HCT116 (cell line): Measurements from ENCODE around the gene CAPN1. TPM values are rescaled to one million over a fixed set of nuclear protein-coding genes. Genes with fewer than 3 reads are reported as not detected.

Experiments
- ATAC-seq: fragments of 200-7000 bp; cut with Tn5 transposase; 2 replicates; pipeline ENCODE4 v1.9.1; 2020; ENCODE audit warnings: mild to moderate bottlenecking, moderate library complexity
- BruUV-seq: library from RNA; stranded (reverse); fragments of 400-500 nt; replicated peaks from 2 replicates; lab custom pipeline; 2021; lab: Mats Ljungman, UMichigan
- CTCF ChIA-PET: fragments of 300-600 bp; sonication (Branson Sonifier 250); formaldehyde crosslinking; loops from one replicate; lab custom pipeline; 2021; ENCODE audit warnings: antibody characterized with exemption; lab: Charles Lee
- POLR2A ChIA-PET: fragments of 300-600, 350-600 bp; sonication (Branson Sonifier 250); formaldehyde crosslinking; loops from one replicate; lab custom pipeline; 2021; ENCODE audit warnings: antibody characterized with exemption; lab: Charles Lee
- RAD21 ChIA-PET, 2 experiments: fragments of 300-600 bp; sonication (Branson Sonifier 250); formaldehyde crosslinking; loops; one replicate each; lab custom pipeline; 2023; ENCODE audit warnings: low total read pairs in 2 of 2; ENCODE audit not compliant: uncharacterized antibody in 2 of 2, unreplicated experiment in 2 of 2, low non-redundant PET in 1 of 2; lab: Charles Lee
- DNase-seq: peaks from one replicate; pipeline ENCODE4 v3.0.0-alpha.2; 2010; ENCODE audit warnings: low read depth, low spot score
- H2AFZ ChIP-seq: fragments of 200-600 bp; shearing (Covaris generic), sonication (generic); 2 replicates; pipeline ENCODE4 v1.6.1; 2017; ENCODE audit warnings: low read depth, mixed run types, mixed read lengths, antibody characterized with exemption, low read length; ENCODE audit not compliant: poor library complexity, severe bottlenecking
- H3K27ac ChIP-seq: 2 replicates; pipeline ENCODE4 v1.5.1; 2012; ENCODE audit warnings: low read depth, low read length
- H3K27me3 ChIP-seq: fragments of 200-600 bp; sonication (generic); 2 replicates; pipeline ENCODE4 v1.6.1; 2016; ENCODE audit warnings: mixed run types, low read length, mixed read lengths; ENCODE audit not compliant: insufficient read depth
- H3K36me3 ChIP-seq, 2 experiments: fragments of 200-500 bp in 1 of 2; fragments of 200-600 bp in 1 of 2; sonication (Bioruptor generic) in 1 of 2; sonication (generic) in 1 of 2; 2 replicates each; pipeline versions ENCODE4 v1.5.1 to v1.6.1; 2014 to 2016; ENCODE audit warnings: low read length in 2 of 2, inconsistent platforms in 1 of 2, mixed read lengths in 1 of 2, mixed run types in 1 of 2; ENCODE audit not compliant: insufficient read depth in 2 of 2, control insufficient read depth in 1 of 2
- H3K4me1 ChIP-seq, 2 experiments: fragments of 200-600 bp in 1 of 2; sonication (generic) in 1 of 2; 2 replicates each; pipeline versions ENCODE4 v1.5.1 to v1.6.1; 2012 to 2017; ENCODE audit warnings: low read length in 2 of 2, inconsistent platforms in 1 of 2, mild to moderate bottlenecking in 1 of 2, mixed read lengths in 1 of 2, mixed run types in 1 of 2, moderate library complexity in 1 of 2; ENCODE audit not compliant: insufficient read depth in 2 of 2, control insufficient read depth in 1 of 2
- H3K4me2 ChIP-seq: fragments of 200-600 bp; sonication (generic); 2 replicates; pipeline ENCODE4 v1.6.1; 2017; ENCODE audit warnings: mixed run types, low read length, mixed read lengths
- H3K4me3 ChIP-seq, 2 experiments: fragments of 200-600 bp in 1 of 2; sonication (generic) in 1 of 2; replicated peaks in 1 of 2; 2 replicates each; pipeline ENCODE4 v1.5.1; 2011 to 2016; ENCODE audit warnings: low read length in 2 of 2, control low read depth in 1 of 2, low read depth in 1 of 2, mild to moderate bottlenecking in 1 of 2, mixed read lengths in 1 of 2, mixed run types in 1 of 2
- H3K79me2 ChIP-seq: fragments of 200-600 bp; sonication (generic); 2 replicates; pipeline ENCODE4 v1.6.1; 2017; ENCODE audit warnings: mild to moderate bottlenecking, mixed run types, low read length, moderate library complexity, mixed read lengths; ENCODE audit not compliant: insufficient read depth
- H3K9ac ChIP-seq: fragments of 200-600 bp; sonication (generic); 2 replicates; pipeline ENCODE4 v1.6.1; 2016; ENCODE audit warnings: low read length, mixed read lengths
- H3K9me2 ChIP-seq: fragments of 200-600 bp; sonication (generic), shearing (Covaris generic); 2 replicates; pipeline ENCODE4 v1.6.1; 2017; ENCODE audit warnings: mixed run types, mild to moderate bottlenecking, moderate library complexity; ENCODE audit not compliant: insufficient read depth
- H3K9me3 ChIP-seq, 2 experiments: fragments of 200-500 bp in 1 of 2; fragments of 200-600 bp in 1 of 2; sonication (Bioruptor generic) in 1 of 2; sonication (generic) in 1 of 2; 2 replicates each; pipeline ENCODE4 v1.6.1; 2014 to 2017; ENCODE audit warnings: low read length in 2 of 2, mixed read lengths in 2 of 2, inconsistent platforms in 1 of 2, low read depth in 1 of 2, mild to moderate bottlenecking in 1 of 2, mixed run types in 1 of 2, moderate library complexity in 1 of 2; ENCODE audit not compliant: control insufficient read depth in 1 of 2, insufficient read depth in 1 of 2
- H4K20me1 ChIP-seq: fragments of 200-600 bp; sonication (generic), shearing (Covaris generic); 2 replicates; pipeline ENCODE4 v1.6.1; 2017; ENCODE audit warnings: mixed run types, mild to moderate bottlenecking, moderate library complexity; ENCODE audit not compliant: insufficient read depth
- CEBPB ChIP-seq: IDR thresholded peaks from 2 replicates; pipeline ENCODE4 v1.6.1; 2012; ENCODE audit warnings: low read depth
- EGR1 ChIP-seq: IDR thresholded peaks from 2 replicates; pipeline ENCODE4 v1.6.1; 2012; ENCODE audit warnings: low read depth
- ELF1 ChIP-seq: IDR thresholded peaks from 2 replicates; pipeline ENCODE4 v1.6.1; 2012; ENCODE audit warnings: low read depth, borderline replicate concordance
- EZH2 ChIP-seq: fragments of 200-600 bp; sonication (generic); IDR thresholded peaks from 2 replicates; pipeline ENCODE4 v1.6.1; 2017; ENCODE audit warnings: antibody characterized with exemption, mixed run types
- FOSL1 ChIP-seq: IDR thresholded peaks from 2 replicates; pipeline ENCODE4 v1.6.1; 2012; ENCODE audit warnings: low read depth
- POLR2A ChIP-seq: IDR thresholded peaks from 2 replicates; pipeline ENCODE4 v1.7.0; 2011; ENCODE audit warnings: borderline replicate concordance; ENCODE audit not compliant: insufficient read depth, insufficient read length; ENCODE audit errors: extremely low read depth
- POLR2AphosphoS5 ChIP-seq: IDR thresholded peaks from 2 replicates; pipeline ENCODE4 v1.6.1; 2011; ENCODE audit warnings: mild to moderate bottlenecking, low read depth, low read length, moderate library complexity
- RAD21 ChIP-seq: IDR thresholded peaks from 2 replicates; pipeline ENCODE4 v1.6.1; 2012; ENCODE audit warnings: low read depth, mild to moderate bottlenecking
- SIN3A ChIP-seq: IDR thresholded peaks from 2 replicates; pipeline ENCODE4 v1.6.1; 2012; ENCODE audit warnings: low read depth
- SRF ChIP-seq: IDR thresholded peaks from 2 replicates; pipeline ENCODE4 v1.6.1; 2012; ENCODE audit warnings: low read depth
- TCF7L2 ChIP-seq: IDR thresholded peaks from 2 replicates; pipeline ENCODE4 v1.7.0; 2011; ENCODE audit warnings: borderline replicate concordance, inconsistent platforms; ENCODE audit not compliant: insufficient read depth, insufficient read length; ENCODE audit errors: extremely low read depth
- ZFX ChIP-seq: fragments of 450-650 bp; IDR thresholded peaks from 2 replicates; pipeline ENCODE4 v1.6.1; 2017
- intact Hi-C: fragments of 100-400 bp; cut with micrococcal nuclease; formaldehyde crosslinking; loops from 2 replicates; pipeline ENCODE4 v1.10.0; 2022
- total RNA-seq: library from RNA; stranded (reverse); gene quantifications from one replicate; pipeline ENCODE4 v1.2.1, GENCODE V29; 2021; ENCODE audit not compliant: unreplicated experiment
- TF ChIP-seq, protein P1 (sequence below): IDR thresholded peaks from 2 replicates; pipeline ENCODE4 v1.6.1; 2012; ENCODE audit warnings: low read depth
- TF ChIP-seq, protein P2 (sequence below): IDR thresholded peaks from 2 replicates; pipeline ENCODE4 v1.6.1; 2012
- TF ChIP-seq, protein P3 (sequence below): IDR thresholded peaks from 2 replicates; pipeline ENCODE4 v1.6.1; 2011; ENCODE audit warnings: mild to moderate bottlenecking, low read length, moderate library complexity; ENCODE audit not compliant: insufficient replicate concordance; ENCODE audit errors: extremely low read depth

Gene CAPN1
- total RNA-seq, 1 experiment from 2014 or later: 279 TPM

DNA sequence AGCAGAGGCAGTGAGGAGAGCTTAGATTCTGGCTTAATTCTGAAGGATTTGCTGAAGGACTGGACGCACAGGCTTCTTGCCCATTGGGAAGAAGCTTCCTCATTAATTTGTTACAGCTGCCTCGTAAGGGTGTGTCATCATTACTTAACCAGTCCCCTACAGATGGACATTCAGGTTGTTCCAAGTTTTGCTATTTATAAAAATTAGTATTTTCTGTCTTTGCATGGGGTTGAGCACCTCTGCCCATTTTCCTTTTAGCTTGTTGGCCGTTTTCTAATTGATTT is 38.1 kb downstream of the CAPN1 start:
- DNase-seq: no peak

More for the DNA sequence above, 38.1 kb downstream of the CAPN1 start:
- H3K4me2 ChIP-seq: no peak overlapping the region
- TF ChIP-seq EGR1 (no peak), ZFX (no peak), EZH2 (no peak), FOSL1 (no peak), ELF1 (no peak), TCF7L2 (no peak), SIN3A (no peak), SRF (no peak), POLR2AphosphoS5 (no peak), CEBPB (no peak), POLR2A (no peak), RAD21 (no peak)
- TF ChIP-seq, protein P1, sequence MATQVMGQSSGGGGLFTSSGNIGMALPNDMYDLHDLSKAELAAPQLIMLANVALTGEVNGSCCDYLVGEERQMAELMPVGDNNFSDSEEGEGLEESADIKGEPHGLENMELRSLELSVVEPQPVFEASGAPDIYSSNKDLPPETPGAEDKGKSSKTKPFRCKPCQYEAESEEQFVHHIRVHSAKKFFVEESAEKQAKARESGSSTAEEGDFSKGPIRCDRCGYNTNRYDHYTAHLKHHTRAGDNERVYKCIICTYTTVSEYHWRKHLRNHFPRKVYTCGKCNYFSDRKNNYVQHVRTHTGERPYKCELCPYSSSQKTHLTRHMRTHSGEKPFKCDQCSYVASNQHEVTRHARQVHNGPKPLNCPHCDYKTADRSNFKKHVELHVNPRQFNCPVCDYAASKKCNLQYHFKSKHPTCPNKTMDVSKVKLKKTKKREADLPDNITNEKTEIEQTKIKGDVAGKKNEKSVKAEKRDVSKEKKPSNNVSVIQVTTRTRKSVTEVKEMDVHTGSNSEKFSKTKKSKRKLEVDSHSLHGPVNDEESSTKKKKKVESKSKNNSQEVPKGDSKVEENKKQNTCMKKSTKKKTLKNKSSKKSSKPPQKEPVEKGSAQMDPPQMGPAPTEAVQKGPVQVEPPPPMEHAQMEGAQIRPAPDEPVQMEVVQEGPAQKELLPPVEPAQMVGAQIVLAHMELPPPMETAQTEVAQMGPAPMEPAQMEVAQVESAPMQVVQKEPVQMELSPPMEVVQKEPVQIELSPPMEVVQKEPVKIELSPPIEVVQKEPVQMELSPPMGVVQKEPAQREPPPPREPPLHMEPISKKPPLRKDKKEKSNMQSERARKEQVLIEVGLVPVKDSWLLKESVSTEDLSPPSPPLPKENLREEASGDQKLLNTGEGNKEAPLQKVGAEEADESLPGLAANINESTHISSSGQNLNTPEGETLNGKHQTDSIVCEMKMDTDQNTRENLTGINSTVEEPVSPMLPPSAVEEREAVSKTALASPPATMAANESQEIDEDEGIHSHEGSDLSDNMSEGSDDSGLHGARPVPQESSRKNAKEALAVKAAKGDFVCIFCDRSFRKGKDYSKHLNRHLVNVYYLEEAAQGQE: no peak
- TF ChIP-seq, protein P2, sequence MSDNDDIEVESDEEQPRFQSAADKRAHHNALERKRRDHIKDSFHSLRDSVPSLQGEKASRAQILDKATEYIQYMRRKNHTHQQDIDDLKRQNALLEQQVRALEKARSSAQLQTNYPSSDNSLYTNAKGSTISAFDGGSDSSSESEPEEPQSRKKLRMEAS: no peak
- TF ChIP-seq, protein P3, sequence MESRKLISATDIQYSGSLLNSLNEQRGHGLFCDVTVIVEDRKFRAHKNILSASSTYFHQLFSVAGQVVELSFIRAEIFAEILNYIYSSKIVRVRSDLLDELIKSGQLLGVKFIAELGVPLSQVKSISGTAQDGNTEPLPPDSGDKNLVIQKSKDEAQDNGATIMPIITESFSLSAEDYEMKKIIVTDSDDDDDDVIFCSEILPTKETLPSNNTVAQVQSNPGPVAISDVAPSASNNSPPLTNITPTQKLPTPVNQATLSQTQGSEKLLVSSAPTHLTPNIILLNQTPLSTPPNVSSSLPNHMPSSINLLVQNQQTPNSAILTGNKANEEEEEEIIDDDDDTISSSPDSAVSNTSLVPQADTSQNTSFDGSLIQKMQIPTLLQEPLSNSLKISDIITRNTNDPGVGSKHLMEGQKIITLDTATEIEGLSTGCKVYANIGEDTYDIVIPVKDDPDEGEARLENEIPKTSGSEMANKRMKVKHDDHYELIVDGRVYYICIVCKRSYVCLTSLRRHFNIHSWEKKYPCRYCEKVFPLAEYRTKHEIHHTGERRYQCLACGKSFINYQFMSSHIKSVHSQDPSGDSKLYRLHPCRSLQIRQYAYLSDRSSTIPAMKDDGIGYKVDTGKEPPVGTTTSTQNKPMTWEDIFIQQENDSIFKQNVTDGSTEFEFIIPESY: no peak
- TF ChIP-seq, all 23 proteins: peak for 0
- H3K4me3 ChIP-seq: no peak overlapping the region
- RAD21 ChIA-PET: no interaction called here
- ATAC-seq: no peak
- no peaks in the 10 kb centered on the region for H4K20me1 ChIP-seq
- intact Hi-C loops: no loop called here
- H3K9ac ChIP-seq: no peak overlapping the region
- POLR2A ChIA-PET: interaction anchor here (0.9 kb wide), 1 partner anchor 85 kb away, joined by 3 read pairs; no protein-coding TSS in a partner anchor
- H3K9me3 ChIP-seq: no peaks in the 10 kb centered on the region
- CTCF ChIA-PET: no interaction called here
- no peaks in the 10 kb centered on the region for H3K36me3 ChIP-seq
- peaks cover 3 to 13% of the 10 kb centered on the region in 2 experiments for H3K4me1 ChIP-seq
- no peaks in the 10 kb centered on the region for H3K79me2 ChIP-seq
- H3K27me3 ChIP-seq: no peaks in the 10 kb centered on the region
- no peaks in the 10 kb centered on the region for H3K9me2 ChIP-seq
- H3K27ac ChIP-seq: no peak overlapping the region
- H2AFZ ChIP-seq: no peak overlapping the region
- no TSS peak for BruUV-seq
